ENCODE data around the gene PTK6.

DNA sequence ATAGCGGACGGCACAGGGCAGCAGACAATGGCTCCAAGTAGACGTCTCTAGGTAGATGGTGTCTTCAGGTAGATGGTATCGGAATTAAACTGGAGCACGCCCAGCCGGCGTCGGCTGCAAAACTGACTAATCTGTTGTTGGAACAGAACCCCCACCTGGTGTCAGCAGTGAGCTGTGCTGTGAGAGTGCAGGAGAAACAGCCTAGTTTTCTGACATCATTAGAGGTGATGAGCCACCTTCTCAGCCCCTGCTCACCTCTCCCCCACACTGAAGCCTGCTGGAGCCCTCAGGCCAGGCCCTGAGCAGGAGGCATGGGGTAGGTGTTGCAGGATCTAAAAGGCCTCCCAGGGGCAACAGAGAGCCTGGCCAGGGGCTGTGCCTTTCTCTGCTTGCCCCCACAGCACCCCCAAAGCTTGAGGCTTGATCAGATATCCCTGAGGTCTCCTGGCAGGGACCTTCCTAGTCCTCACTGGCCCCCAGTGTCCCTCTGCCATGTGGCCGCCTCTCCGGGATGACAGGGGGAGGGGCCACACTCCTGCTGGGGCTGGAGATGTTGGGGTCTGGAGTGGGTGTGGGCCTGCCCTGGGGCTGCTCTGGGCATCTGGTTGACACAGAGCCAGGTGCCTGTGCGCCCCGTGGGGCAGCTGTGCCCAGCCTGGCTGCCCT, 43.8 kb upstream of the PTK6 start:
- TF ChIP-seq, protein P1, sequence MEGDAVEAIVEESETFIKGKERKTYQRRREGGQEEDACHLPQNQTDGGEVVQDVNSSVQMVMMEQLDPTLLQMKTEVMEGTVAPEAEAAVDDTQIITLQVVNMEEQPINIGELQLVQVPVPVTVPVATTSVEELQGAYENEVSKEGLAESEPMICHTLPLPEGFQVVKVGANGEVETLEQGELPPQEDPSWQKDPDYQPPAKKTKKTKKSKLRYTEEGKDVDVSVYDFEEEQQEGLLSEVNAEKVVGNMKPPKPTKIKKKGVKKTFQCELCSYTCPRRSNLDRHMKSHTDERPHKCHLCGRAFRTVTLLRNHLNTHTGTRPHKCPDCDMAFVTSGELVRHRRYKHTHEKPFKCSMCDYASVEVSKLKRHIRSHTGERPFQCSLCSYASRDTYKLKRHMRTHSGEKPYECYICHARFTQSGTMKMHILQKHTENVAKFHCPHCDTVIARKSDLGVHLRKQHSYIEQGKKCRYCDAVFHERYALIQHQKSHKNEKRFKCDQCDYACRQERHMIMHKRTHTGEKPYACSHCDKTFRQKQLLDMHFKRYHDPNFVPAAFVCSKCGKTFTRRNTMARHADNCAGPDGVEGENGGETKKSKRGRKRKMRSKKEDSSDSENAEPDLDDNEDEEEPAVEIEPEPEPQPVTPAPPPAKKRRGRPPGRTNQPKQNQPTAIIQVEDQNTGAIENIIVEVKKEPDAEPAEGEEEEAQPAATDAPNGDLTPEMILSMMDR (tag by site-specific recombination; IDR thresholded peaks at IDR 0.05), result peak; percentile 68; the same call in 1 of the 2 replicates
- no peak for TF ChIP-seq SP2 (tag by site-specific recombination; IDR thresholded peaks at IDR 0.05)

Measured in HEK293 (cell line).